CD14-positive monocyte (primary cell): ENCODE data around the gene IRF2. TPM values are rescaled to one million over a fixed set of nuclear protein-coding genes. Genes with fewer than 3 reads are reported as not detected.

ENCODE experiments used
- DNase-seq, 3 donors: peaks; one replicate each; pipeline ENCODE4 v3.0.0-alpha.2; 2011 to 2022
- H2AFZ ChIP-seq: 2 replicates; pipeline ENCODE4 v1.6.0; 2012; ENCODE audit warnings: mild to moderate bottlenecking, low read depth, low read length, inconsistent platforms; ENCODE audit not compliant: insufficient read depth, poor library complexity, severe bottlenecking
- H3K27ac ChIP-seq, 2 donors: 1 replicate in 1 of 2; 2 replicates in 1 of 2; pipeline ENCODE4 v1.5.1; 2012 to 2013; ENCODE audit warnings: low read length in 2 of 2, control low read depth in 1 of 2, inconsistent platforms in 1 of 2, low read depth in 1 of 2, mild to moderate bottlenecking in 1 of 2
- H3K27me3 ChIP-seq, 2 donors: one replicate each; pipeline versions ENCODE4 v1.6.0 to v1.6.1; 2011 to 2013; ENCODE audit warnings: low read length in 2 of 2; ENCODE audit not compliant: control insufficient read depth in 2 of 2, insufficient read depth in 2 of 2
- H3K36me3 ChIP-seq, 2 donors: replicated peaks in 1 of 2; 1 replicate in 1 of 2; 2 replicates in 1 of 2; pipeline versions ENCODE4 v1.5.1 to v1.6.1; 2012 to 2013; ENCODE audit warnings: low read length in 2 of 2, control low read depth in 1 of 2, inconsistent platforms in 1 of 2, mild to moderate bottlenecking in 1 of 2; ENCODE audit not compliant: insufficient read depth in 2 of 2, control insufficient read depth in 1 of 2
- H3K4me1 ChIP-seq, 2 donors: 1 replicate in 1 of 2; 2 replicates in 1 of 2; pipeline versions ENCODE4 v1.5.1 to v1.6.1; 2012 to 2013; ENCODE audit warnings: low read length in 2 of 2, control low read depth in 1 of 2, inconsistent platforms in 1 of 2, mild to moderate bottlenecking in 1 of 2, moderate library complexity in 1 of 2; ENCODE audit not compliant: insufficient read depth in 2 of 2, control insufficient read depth in 1 of 2
- H3K4me2 ChIP-seq: replicated peaks from 2 replicates; pipeline ENCODE3; 2012; ENCODE audit warnings: low read length, moderate library complexity, mild to moderate bottlenecking; ENCODE audit not compliant: poor library complexity, severe bottlenecking; ENCODE audit errors: extremely low read depth
- H3K4me3 ChIP-seq, 3 experiments: fragments of 200-600 bp in 1 of 3; sonication (generic) in 1 of 3; replicated peaks in 1 of 3; 1 replicate in 2 of 3; 2 replicates in 1 of 3; pipeline ENCODE4 v1.5.1; 2011 to 2013; ENCODE audit warnings: low read length in 3 of 3, mild to moderate bottlenecking in 3 of 3, control low read depth in 2 of 3, low read depth in 2 of 3, inconsistent platforms in 1 of 3, moderate library complexity in 1 of 3
- H3K79me2 ChIP-seq: 2 replicates; pipeline ENCODE4 v1.6.0; 2012; ENCODE audit warnings: mild to moderate bottlenecking, control low read depth, inconsistent platforms, low read length, moderate library complexity; ENCODE audit not compliant: insufficient read depth
- H3K9ac ChIP-seq: 2 replicates; pipeline ENCODE4 v1.6.0; 2017; ENCODE audit warnings: low read length, mild to moderate bottlenecking; ENCODE audit not compliant: insufficient read depth, poor library complexity, severe bottlenecking
- H3K9me3 ChIP-seq, 2 donors: replicated peaks in 1 of 2; 1 replicate in 1 of 2; 2 replicates in 1 of 2; pipeline versions ENCODE4 v1.5.1 to v1.6.1; 2012 to 2013; ENCODE audit warnings: low read length in 2 of 2, control low read depth in 1 of 2; ENCODE audit not compliant: control insufficient read depth in 1 of 2, insufficient read depth in 1 of 2
- H4K20me1 ChIP-seq: 2 replicates; pipeline ENCODE4 v1.6.0; 2012; ENCODE audit warnings: mild to moderate bottlenecking, low read length, control low read depth, moderate library complexity; ENCODE audit not compliant: insufficient read depth
- H3K27ac Mint-ChIP-seq, 7 donors: one replicate each; pipeline ENCODE4 v1.8.0; 2020; ENCODE audit warnings: mild to moderate bottlenecking in 7 of 7, mixed read lengths in 7 of 7, moderate library complexity in 6 of 7, inconsistent platforms in 2 of 7
- H3K27me3 Mint-ChIP-seq, 3 donors: one replicate each; pipeline ENCODE4 v1.8.0; 2021 to 2022; ENCODE audit warnings: low read depth in 3 of 3, mild to moderate bottlenecking in 3 of 3, mixed read lengths in 3 of 3, moderate library complexity in 3 of 3, inconsistent platforms in 1 of 3
- H3K36me3 Mint-ChIP-seq, 2 donors: one replicate each; pipeline ENCODE4 v1.8.0; 2020; ENCODE audit warnings: mixed read lengths in 2 of 2, inconsistent platforms in 1 of 2, mild to moderate bottlenecking in 1 of 2
- H3K4me1 Mint-ChIP-seq: one replicate; pipeline ENCODE4 v1.8.0; 2020; ENCODE audit warnings: mild to moderate bottlenecking, mixed read lengths
- H3K4me3 Mint-ChIP-seq, 2 donors: one replicate each; pipeline ENCODE4 v1.8.0; 2020; ENCODE audit warnings: mild to moderate bottlenecking in 2 of 2, mixed read lengths in 2 of 2, moderate library complexity in 1 of 2
- H3K9me3 Mint-ChIP-seq, 7 donors: one replicate each; pipeline ENCODE4 v1.8.0; 2020 to 2022; ENCODE audit warnings: mixed read lengths in 7 of 7, mild to moderate bottlenecking in 6 of 7, moderate library complexity in 6 of 7, inconsistent platforms in 2 of 7
- whole genome bisulfite sequencing: methylation state at CpG from one replicate; pipeline ENCODE4 v1.1.5; 2013; ENCODE audit warnings: missing lambda C conversion rate; ENCODE audit not compliant: insufficient coverage; 5-methylcytosine and 5-hydroxymethylcytosine counted together
- intact Hi-C, 2 donors: fragments of 100-400 bp; cut with micrococcal nuclease; formaldehyde crosslinking; loops; one replicate each; pipeline versions ENCODE4 v1.15.0 to v1.15.1; 2023
- polyA plus RNA-seq, 3 donors: library from polyadenylated mRNA; depleted of rRNA in 1 of 3; unstranded in 2 of 3; stranded (reverse) in 1 of 3; fragments of 300-500 nt in 2 of 3; fragments of >200 nt in 1 of 3; fragmentation: Illumina TruSeq in 2 of 3; gene quantifications; 1 replicate in 2 of 3; 2 replicates in 1 of 3; pipeline ENCODE4 v1.2.3, GENCODE V29; 2012 to 2021
- TF ChIP-seq, protein P1 (sequence below): fragments of 200-600 bp; IDR thresholded peaks from one replicate; pipeline ENCODE4 v1.8.0; 2022; ENCODE audit warnings: antibody characterized with exemption, mild to moderate bottlenecking

Gene IRF2
- polyA plus RNA-seq, 3 donors = 51.3 to 76.8 (median 56.1) TPM

DNA sequence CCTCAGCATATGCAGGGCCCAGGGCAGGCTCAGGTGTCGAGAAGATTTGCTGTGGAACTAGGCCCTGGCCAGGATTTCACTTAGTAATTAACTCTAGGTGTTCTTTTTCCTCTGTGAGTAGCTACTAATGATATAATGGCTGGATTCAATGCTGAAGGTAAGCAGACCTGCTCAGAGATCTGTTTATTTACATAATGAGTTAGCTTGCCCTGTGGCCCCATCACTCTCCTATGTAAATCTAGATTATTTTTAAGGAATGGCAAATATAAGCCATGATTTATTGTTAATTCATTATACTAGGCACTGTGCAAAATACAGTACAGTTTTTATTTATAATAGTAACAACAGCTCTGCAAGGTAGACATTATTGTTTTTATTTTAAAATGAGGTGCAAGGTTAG lies 117.2 kb downstream of the IRF2 start:
- H3K36me3 ChIP-seq = no peaks in the 10 kb centered on the region
- intact Hi-C loops = loop anchor here (5.0 to 10.0 kb wide), 2 partner anchors 45 to 118 kb away; partner anchors contain the start of gene IRF2 (in 1 of the 2)
- Mint-ChIP-seq H3K9me3 (peaks cover 5 to 9% (median 7%) of the 10 kb centered on the region in 7 donors), H3K27ac (peak overlapping the region in 2 of 7 donors; percentile 15 to 73), H3K36me3 (peaks cover 0 to 9% of the 10 kb centered on the region in 2 donors), H3K4me3 (no peak overlapping the region), H3K4me1 (peaks cover 47% of the 10 kb centered on the region), H3K27me3 (peaks cover 0 to 2% (median 0%) of the 10 kb centered on the region in 3 donors)
- H3K4me1 ChIP-seq = peaks cover 39 to 45% of the 10 kb centered on the region in 2 donors
- WGBS = 100% methylated on average over 1 of the region's 1 CpG
- TF ChIP-seq, protein P1, sequence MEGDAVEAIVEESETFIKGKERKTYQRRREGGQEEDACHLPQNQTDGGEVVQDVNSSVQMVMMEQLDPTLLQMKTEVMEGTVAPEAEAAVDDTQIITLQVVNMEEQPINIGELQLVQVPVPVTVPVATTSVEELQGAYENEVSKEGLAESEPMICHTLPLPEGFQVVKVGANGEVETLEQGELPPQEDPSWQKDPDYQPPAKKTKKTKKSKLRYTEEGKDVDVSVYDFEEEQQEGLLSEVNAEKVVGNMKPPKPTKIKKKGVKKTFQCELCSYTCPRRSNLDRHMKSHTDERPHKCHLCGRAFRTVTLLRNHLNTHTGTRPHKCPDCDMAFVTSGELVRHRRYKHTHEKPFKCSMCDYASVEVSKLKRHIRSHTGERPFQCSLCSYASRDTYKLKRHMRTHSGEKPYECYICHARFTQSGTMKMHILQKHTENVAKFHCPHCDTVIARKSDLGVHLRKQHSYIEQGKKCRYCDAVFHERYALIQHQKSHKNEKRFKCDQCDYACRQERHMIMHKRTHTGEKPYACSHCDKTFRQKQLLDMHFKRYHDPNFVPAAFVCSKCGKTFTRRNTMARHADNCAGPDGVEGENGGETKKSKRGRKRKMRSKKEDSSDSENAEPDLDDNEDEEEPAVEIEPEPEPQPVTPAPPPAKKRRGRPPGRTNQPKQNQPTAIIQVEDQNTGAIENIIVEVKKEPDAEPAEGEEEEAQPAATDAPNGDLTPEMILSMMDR = no peak
- no peak overlapping the region for H3K4me2 ChIP-seq
- no peaks in the 10 kb centered on the region for H3K79me2 ChIP-seq
- no peak for DNase-seq
- peak overlapping the region in 1 of 2 donors; percentile 91 for H3K27ac ChIP-seq
- peaks cover 8 to 10% of the 10 kb centered on the region in 2 donors for H3K9me3 ChIP-seq
- H3K9ac ChIP-seq = no peak overlapping the region
- no peak overlapping the region for H3K4me3 ChIP-seq
- no peak overlapping the region for H2AFZ ChIP-seq
- no peaks in the 10 kb centered on the region for H4K20me1 ChIP-seq
- H3K27me3 ChIP-seq = no peaks in the 10 kb centered on the region

DNA sequence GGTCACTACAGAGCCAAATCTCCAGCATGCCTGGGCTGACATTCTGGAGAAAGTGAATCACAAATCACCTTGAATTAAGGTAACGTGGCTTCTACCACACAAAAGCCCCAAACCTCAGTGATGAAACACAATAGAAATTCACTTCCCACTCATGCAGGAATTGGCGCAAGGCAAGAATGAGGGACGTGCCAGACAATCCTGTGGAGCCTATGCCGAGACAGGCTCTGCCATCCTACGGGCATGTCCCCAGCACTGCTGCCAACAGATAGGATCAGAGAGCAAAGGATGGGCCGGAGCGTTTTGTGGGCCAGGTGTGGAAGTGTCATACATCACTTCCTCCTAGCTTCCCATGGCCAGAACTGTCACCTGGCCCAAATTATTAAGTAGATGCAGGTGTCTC lies 118.0 kb downstream of the IRF2 start:
- Histone ChIP-seq H2AFZ (no peak overlapping the region), H4K20me1 (no peaks in the 10 kb centered on the region), H3K36me3 (no peaks in the 10 kb centered on the region), H3K27ac (peak overlapping the region; percentile 91 to 94), H3K27me3 (no peaks in the 10 kb centered on the region), H3K4me2 (no peak overlapping the region), H3K4me1 (peaks cover 40 to 44% of the 10 kb centered on the region in 2 donors), H3K9ac (no peak overlapping the region), H3K79me2 (no peaks in the 10 kb centered on the region), H3K9me3 (peaks cover 8 to 10% of the 10 kb centered on the region in 2 donors), H3K4me3 (no peak overlapping the region)
- H3K27ac Mint-ChIP-seq = peak overlapping the region in 6 of 7 donors; percentile 46 to 96 (median 64)
- peaks cover 0 to 2% (median 0%) of the 10 kb centered on the region in 3 donors for H3K27me3 Mint-ChIP-seq
- intact Hi-C loops = loop anchor here (5.0 to 10.0 kb wide), 2 partner anchors 44 to 118 kb away; partner anchors contain the start of gene IRF2 (in 1 of the 2)
- TF ChIP-seq, protein P1 = no peak
- no peak for DNase-seq
- H3K9me3 Mint-ChIP-seq = peaks cover 5 to 9% (median 7%) of the 10 kb centered on the region in 7 donors
- H3K4me3 Mint-ChIP-seq = no peak overlapping the region
- 52% methylated on average over 4 of the region's 7 CpGs for WGBS
- H3K4me1 Mint-ChIP-seq = peaks cover 49% of the 10 kb centered on the region
- H3K36me3 Mint-ChIP-seq = peaks cover 0 to 9% of the 10 kb centered on the region in 2 donors
